ENCODE measurements around the gene GPD1L. TPM values are rescaled to one million over a fixed set of nuclear protein-coding genes. Genes with fewer than 3 reads are reported as not detected.

Gene GPD1L
- total RNA-seq, 2 donors from 2014 or later = 1.5 to 3.5 TPM

GRCh38 chr3:32200992-32201758 is 94.8 kb downstream of the GPD1L start:
- TF ChIP-seq CTCF (conservative IDR thresholded peaks at IDR 0.05) = no peak
- H3K36me3 Mint-ChIP-seq (ENCODE audit: low read depth) = no peaks in the 10 kb centered on the region
- no peaks in the 10 kb centered on the region for H3K4me1 ChIP-seq (ENCODE audit: control insufficient read depth, insufficient read depth, low read length)
- H3K27me3 ChIP-seq (ENCODE audit: control insufficient read depth, insufficient read depth, low read length, poor library complexity, severe bottlenecking) = no peaks in the 10 kb centered on the region
- H3K9me3 Mint-ChIP-seq = no peaks in the 10 kb centered on the region
- H3K27ac ChIP-seq (ENCODE audit: low read depth, low read length) = no peak overlapping the region
- 91 to 97% methylated on average over 6 to 10 of the region's 10 CpGs for WGBS, 2 experiments (ENCODE audit: insufficient coverage in 1 of 2, insufficient read length in 1 of 2)
- DNase-seq = no peak
- H3K36me3 ChIP-seq (ENCODE audit: control insufficient read depth, insufficient read depth, low read length) = no peaks in the 10 kb centered on the region
- no peaks in the 10 kb centered on the region for H3K9me3 ChIP-seq (ENCODE audit: control insufficient read depth, low read length)
- peaks cover 3% of the 10 kb centered on the region for H3K27me3 Mint-ChIP-seq (ENCODE audit: insufficient read depth)
- peaks cover 2% of the 10 kb centered on the region for H3K4me1 Mint-ChIP-seq
- H3K4me3 ChIP-seq (ENCODE audit: low read length) = no peak overlapping the region
- no peak overlapping the region for H3K4me3 Mint-ChIP-seq
- H3K9ac ChIP-seq (ENCODE audit: extremely low read depth, low read length, poor library complexity, severe bottlenecking) = no peak overlapping the region
- no peak overlapping the region for H3K27ac Mint-ChIP-seq

GRCh38 chr3:32202496-32202895 is 96.1 kb downstream of the GPD1L start:
- no peak overlapping the region for H3K27ac Mint-ChIP-seq
- no peak overlapping the region for H3K4me3 Mint-ChIP-seq
- Histone ChIP-seq H3K9me3 (ENCODE audit: control insufficient read depth, low read length) (no peaks in the 10 kb centered on the region), H3K9ac (ENCODE audit: extremely low read depth, low read length, poor library complexity, severe bottlenecking) (no peak overlapping the region), H3K27me3 (ENCODE audit: control insufficient read depth, insufficient read depth, low read length, poor library complexity, severe bottlenecking) (no peaks in the 10 kb centered on the region), H3K27ac (ENCODE audit: low read depth, low read length) (no peak overlapping the region), H3K36me3 (ENCODE audit: control insufficient read depth, insufficient read depth, low read length) (no peaks in the 10 kb centered on the region), H3K4me1 (ENCODE audit: control insufficient read depth, insufficient read depth, low read length) (no peaks in the 10 kb centered on the region), H3K4me3 (ENCODE audit: low read length) (no peak overlapping the region)
- H3K9me3 Mint-ChIP-seq = no peaks in the 10 kb centered on the region
- no peak for TF ChIP-seq CTCF (conservative IDR thresholded peaks at IDR 0.05)
- no peaks in the 10 kb centered on the region for H3K36me3 Mint-ChIP-seq (ENCODE audit: low read depth)
- DNase-seq = no peak
- H3K27me3 Mint-ChIP-seq (ENCODE audit: insufficient read depth) = peaks cover 3% of the 10 kb centered on the region
- WGBS, 2 experiments (ENCODE audit: insufficient coverage in 1 of 2, insufficient read length in 1 of 2) = 95 to 100% methylated on average over 1 of the region's 1 CpG
- peaks cover 9% of the 10 kb centered on the region for H3K4me1 Mint-ChIP-seq

- Mint-ChIP-seq H3K27me3 (ENCODE audit: insufficient read depth) (peaks cover 3% of the 10 kb centered on the region), H3K4me1 (peaks cover 9% of the 10 kb centered on the region), H3K36me3 (ENCODE audit: low read depth) (no peaks in the 10 kb centered on the region), H3K4me3 (no peak overlapping the region), H3K27ac (no peak overlapping the region), H3K9me3 (no peaks in the 10 kb centered on the region)
- no peak for DNase-seq
- no peak overlapping the region for H3K27ac ChIP-seq (ENCODE audit: low read depth, low read length)
- no peaks in the 10 kb centered on the region for H3K4me1 ChIP-seq (ENCODE audit: control insufficient read depth, insufficient read depth, low read length)
- H3K36me3 ChIP-seq (ENCODE audit: control insufficient read depth, insufficient read depth, low read length) = no peaks in the 10 kb centered on the region
- H3K9me3 ChIP-seq (ENCODE audit: control insufficient read depth, low read length) = no peaks in the 10 kb centered on the region
- no peaks in the 10 kb centered on the region for H3K27me3 ChIP-seq (ENCODE audit: control insufficient read depth, insufficient read depth, low read length, poor library complexity, severe bottlenecking)
- no peak for TF ChIP-seq CTCF (conservative IDR thresholded peaks at IDR 0.05)
- no peak overlapping the region for H3K9ac ChIP-seq (ENCODE audit: extremely low read depth, low read length, poor library complexity, severe bottlenecking)
- no peak overlapping the region for H3K4me3 ChIP-seq (ENCODE audit: low read length)
These were observed 97.4 kb downstream of the GPD1L start for GRCh38 chr3:32203854-32204253.
